Caco-2 (cell line): ENCODE results near the gene PIP4K2C. TPM values are rescaled to one million over a fixed set of nuclear protein-coding genes. Genes with fewer than 3 reads are reported as not detected.

Experiments
- BruUV-seq: library from RNA; stranded (reverse); fragments of 400-500 nt; replicated peaks from 2 replicates; lab custom pipeline; 2021; lab: Mats Ljungman, UMichigan
- CTCF ChIA-PET: fragments of 300-600 bp; sonication (Branson Sonifier 250); formaldehyde crosslinking; loops from one replicate; lab custom pipeline; 2022; ENCODE audit warnings: antibody characterized with exemption; lab: Charles Lee
- POLR2A ChIA-PET: fragments of 300-600 bp; sonication (Branson Sonifier 250); formaldehyde crosslinking; loops from one replicate; lab custom pipeline; 2022; ENCODE audit warnings: antibody characterized with exemption; lab: Charles Lee
- DNase-seq, 2 experiments: peaks; one replicate each; pipeline versions ENCODE4 v3.0.0 to v3.0.0-alpha.2; 2020 to 2022
- H3K27me3 ChIP-seq: replicated peaks from 2 replicates; pipeline ENCODE4 v1.6.0; 2011; ENCODE audit warnings: low read length; ENCODE audit not compliant: control insufficient read depth, insufficient read depth
- H3K36me3 ChIP-seq: 2 replicates; pipeline ENCODE4 v1.5.1; 2011; ENCODE audit warnings: low read length; ENCODE audit not compliant: control insufficient read depth, insufficient read depth
- H3K4me1 ChIP-seq: fragments of 250-450 bp; sonication (Bioruptor Pico); 2 replicates; pipeline ENCODE4 v1.5.1; 2020; ENCODE audit warnings: mild to moderate bottlenecking
- H3K4me3 ChIP-seq: 2 replicates; pipeline ENCODE4 v1.5.1; 2011; ENCODE audit warnings: low read depth, mild to moderate bottlenecking, control low read depth, low read length
- H3K9me3 ChIP-seq: fragments of 250-450 bp; sonication (Bioruptor Pico); 2 replicates; pipeline ENCODE4 v1.5.1; 2020; ENCODE audit warnings: mild to moderate bottlenecking, moderate library complexity
- H3K27ac Mint-ChIP-seq: one replicate; pipeline ENCODE4 v1.8.0; 2022; ENCODE audit warnings: mixed read lengths; ENCODE audit not compliant: unreplicated experiment
- H3K27me3 Mint-ChIP-seq: one replicate; pipeline ENCODE4 v1.8.0; 2022; ENCODE audit warnings: mixed read lengths; ENCODE audit not compliant: insufficient read depth, unreplicated experiment
- H3K36me3 Mint-ChIP-seq: one replicate; pipeline ENCODE4 v1.8.0; 2022; ENCODE audit warnings: mild to moderate bottlenecking, mixed read lengths; ENCODE audit not compliant: insufficient read depth, unreplicated experiment
- H3K4me1 Mint-ChIP-seq: one replicate; pipeline ENCODE4 v1.8.0; 2022; ENCODE audit warnings: low read depth, mixed read lengths; ENCODE audit not compliant: unreplicated experiment
- H3K4me3 Mint-ChIP-seq: one replicate; pipeline ENCODE4 v1.8.0; 2022; ENCODE audit warnings: mild to moderate bottlenecking, moderate library complexity, mixed read lengths; ENCODE audit not compliant: unreplicated experiment
- H3K9me3 Mint-ChIP-seq: one replicate; pipeline ENCODE4 v1.8.0; 2022; ENCODE audit warnings: mixed read lengths; ENCODE audit not compliant: unreplicated experiment
- CTCF ChIP-seq, 2 experiments: fragments of 200-600 bp in 1 of 2; IDR thresholded peaks; 1 replicate in 1 of 2; 2 replicates in 1 of 2; pipeline versions ENCODE4 v1.5.1 to v1.8.0; 2011 to 2022; ENCODE audit warnings: antibody characterized with exemption in 1 of 2, control low read depth in 1 of 2, inconsistent platforms in 1 of 2, low read depth in 1 of 2, low read length in 1 of 2, mild to moderate bottlenecking in 1 of 2, moderate library complexity in 1 of 2; ENCODE audit not compliant: insufficient read depth in 1 of 2, severe bottlenecking in 1 of 2, unreplicated experiment in 1 of 2
- intact Hi-C: fragments of 100-400 bp; cut with micrococcal nuclease; formaldehyde crosslinking; loops from one replicate; pipeline ENCODE4 v1.10.0; 2022; ENCODE audit not compliant: unreplicated experiment
- total RNA-seq: library from RNA; stranded (reverse); gene quantifications from 2 replicates; pipeline ENCODE4 v1.2.3, GENCODE V29; 2022

PIP4K2C gene
- total RNA-seq, 1 experiment from 2014 or later: 48.0 TPM

GRCh38 chr12:57590479-57590863, 521 bp upstream of the PIP4K2C start:
- DNase-seq: no peak
- Mint-ChIP-seq H3K36me3 (peaks cover 18% of the 10 kb centered on the region), H3K4me3 (peak overlapping the region; percentile 90), H3K27ac (peak overlapping the region; percentile 88), H3K9me3 (no peaks in the 10 kb centered on the region), H3K4me1 (peaks cover 19% of the 10 kb centered on the region), H3K27me3 (no peaks in the 10 kb centered on the region)
- Histone ChIP-seq H3K27me3 (no peaks in the 10 kb centered on the region), H3K9me3 (no peaks in the 10 kb centered on the region), H3K36me3 (no peaks in the 10 kb centered on the region), H3K4me3 (peak overlapping the region; percentile 80), H3K4me1 (peaks cover 13% of the 10 kb centered on the region; the same call in 1 of the 2 replicates)
- POLR2A ChIA-PET: no interaction called here
- no peak for TF ChIP-seq CTCF (IDR thresholded peaks at IDR 0.05; ENCODE audit: insufficient read depth in 1 of 2, low read depth in 1 of 2, low read length in 1 of 2, severe bottlenecking in 1 of 2, unreplicated experiment in 1 of 2)
- intact Hi-C loops: no loop called here
- TSS peak; percentile 35 for BruUV-seq
- CTCF ChIA-PET: no interaction called here

DNA sequence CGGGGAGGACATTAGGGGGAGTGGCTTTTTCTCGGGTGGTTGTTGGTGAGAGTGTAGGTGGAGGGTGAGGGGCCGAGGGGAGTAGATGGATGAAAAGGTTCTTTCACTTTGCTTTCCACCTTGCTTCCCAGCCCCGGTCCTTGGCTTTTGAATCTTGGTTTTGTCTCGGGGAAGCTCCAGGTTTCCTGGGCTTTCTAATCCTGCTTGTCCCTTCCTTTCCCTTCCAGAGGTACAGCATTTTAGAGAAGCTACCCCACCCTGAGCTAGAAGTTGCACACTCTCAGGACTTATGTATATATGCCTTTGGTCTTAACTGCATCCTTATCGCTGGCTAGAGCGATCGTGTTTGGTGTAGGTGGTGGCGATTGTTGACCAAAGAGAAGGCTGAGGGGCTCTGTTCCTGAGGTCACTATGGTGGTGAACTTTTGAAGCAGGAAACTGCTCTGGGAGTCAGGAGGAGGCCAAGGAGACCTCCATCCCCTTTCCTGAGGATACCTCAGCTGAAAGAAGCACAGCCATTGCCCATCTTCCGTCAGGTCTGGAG, 862 bp downstream of the PIP4K2C start:
- Histone ChIP-seq H3K27me3 (no peaks in the 10 kb centered on the region), H3K9me3 (no peaks in the 10 kb centered on the region), H3K36me3 (no peaks in the 10 kb centered on the region; the same call in 1 of the 2 replicates), H3K4me3 (peak overlapping the region; percentile 80), H3K4me1 (peaks cover 17% of the 10 kb centered on the region)
- H3K27ac Mint-ChIP-seq: peak overlapping the region; percentile 88
- no peaks in the 10 kb centered on the region for H3K27me3 Mint-ChIP-seq
- H3K9me3 Mint-ChIP-seq: no peaks in the 10 kb centered on the region
- H3K36me3 Mint-ChIP-seq: peaks cover 26% of the 10 kb centered on the region
- BruUV-seq: TSS peak; percentile 37
- intact Hi-C loops: loop anchor here (1.0 kb wide), 2 partner anchors 9 to 101 kb away; no protein-coding TSS in a partner anchor
- no peak for TF ChIP-seq CTCF (IDR thresholded peaks at IDR 0.05; ENCODE audit: insufficient read depth in 1 of 2, low read depth in 1 of 2, low read length in 1 of 2, severe bottlenecking in 1 of 2, unreplicated experiment in 1 of 2)
- peak overlapping the region; percentile 90 for H3K4me3 Mint-ChIP-seq
- H3K4me1 Mint-ChIP-seq: peaks cover 19% of the 10 kb centered on the region
- ChIA-PET POLR2A (no interaction called here), CTCF (interaction anchor here (1.1 to 1.5 kb wide), 4 partner anchors 9 to 145 kb away, joined by 4 to 7 read pairs (median 6); partner anchors contain the start of gene B4GALNT1)
- peak in 1 of 2 experiments; percentile 56 for DNase-seq

DNA sequence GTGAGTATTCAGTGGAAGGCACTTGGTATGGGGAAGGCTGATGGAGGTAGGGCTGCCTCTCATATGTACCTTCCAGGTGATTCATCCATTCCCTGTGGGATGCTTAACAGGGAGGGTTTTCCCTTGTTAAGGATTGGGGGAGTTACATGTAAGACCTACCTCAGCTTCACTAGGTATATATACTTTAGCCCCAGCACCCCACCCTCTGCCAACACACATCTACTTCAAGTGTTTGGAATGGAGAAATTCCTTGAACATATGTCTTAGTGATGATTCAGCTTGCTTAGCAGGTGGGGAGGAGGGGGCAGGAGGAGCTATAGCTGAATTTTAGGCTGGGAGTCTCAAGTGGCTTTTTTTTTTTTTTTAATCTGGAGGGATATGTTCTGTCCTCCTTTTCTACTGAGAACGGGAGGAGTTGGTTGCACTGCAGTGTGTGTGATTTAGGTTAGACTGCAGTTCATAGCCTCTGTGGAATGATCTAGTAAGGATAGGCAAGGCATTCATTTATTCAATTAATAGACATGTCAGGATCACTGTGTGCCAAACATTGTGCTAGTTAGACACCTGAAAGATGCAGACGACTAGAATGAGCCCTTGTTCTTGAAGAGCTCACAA, 1.7 kb downstream of the PIP4K2C start:
- Histone ChIP-seq H3K36me3 (no peaks in the 10 kb centered on the region; the same call in 1 of the 2 replicates), H3K9me3 (no peaks in the 10 kb centered on the region), H3K4me3 (peak overlapping the region; percentile 80; the same call in 1 of the 2 replicates), H3K27me3 (no peaks in the 10 kb centered on the region), H3K4me1 (peaks cover 18% of the 10 kb centered on the region)
- H3K9me3 Mint-ChIP-seq: no peaks in the 10 kb centered on the region
- peaks cover 34% of the 10 kb centered on the region for H3K36me3 Mint-ChIP-seq
- intact Hi-C loops: no loop called here
- POLR2A ChIA-PET: no interaction called here
- H3K4me1 Mint-ChIP-seq: peaks cover 19% of the 10 kb centered on the region
- H3K27me3 Mint-ChIP-seq: no peaks in the 10 kb centered on the region
- H3K27ac Mint-ChIP-seq: no peak overlapping the region
- peak overlapping the region; percentile 90 for H3K4me3 Mint-ChIP-seq
- BruUV-seq: no TSS peak
- DNase-seq: no peak
- CTCF ChIA-PET: interaction anchor here (1.3 to 1.8 kb wide), 3 partner anchors 10 to 11 kb away, joined by 6 to 12 read pairs (median 7); no protein-coding TSS in a partner anchor
- no peak for TF ChIP-seq CTCF (IDR thresholded peaks at IDR 0.05; ENCODE audit: insufficient read depth in 1 of 2, low read depth in 1 of 2, low read length in 1 of 2, severe bottlenecking in 1 of 2, unreplicated experiment in 1 of 2)
